ENCODE measurements around the gene PFKFB1. TPM values are rescaled to one million over a fixed set of nuclear protein-coding genes. Genes with fewer than 3 reads are reported as not detected.

The PFKFB1 gene
- total RNA-seq, 1 donor: not detected

GRCh38 chrX:54921427-54922021 is 72.5 kb downstream of the PFKFB1 start:
- peak overlapping the region; percentile 82 for H3K4me2 ChIP-seq (ENCODE audit: insufficient read depth, low read length)
- H3K4me3 ChIP-seq (ENCODE audit: insufficient read depth, low read length): peak overlapping the region; percentile 80
- peaks cover 5% of the 10 kb centered on the region for H3K36me3 ChIP-seq (ENCODE audit: insufficient read depth, low read length)
- no peaks in the 10 kb centered on the region for H4K20me1 ChIP-seq (ENCODE audit: insufficient read depth, low read length)
- H2AFZ ChIP-seq (ENCODE audit: low read length): peak overlapping the region; percentile 78
- no peaks in the 10 kb centered on the region for H3K4me1 ChIP-seq (ENCODE audit: insufficient read depth, low read length)
- TF ChIP-seq, protein P1, sequence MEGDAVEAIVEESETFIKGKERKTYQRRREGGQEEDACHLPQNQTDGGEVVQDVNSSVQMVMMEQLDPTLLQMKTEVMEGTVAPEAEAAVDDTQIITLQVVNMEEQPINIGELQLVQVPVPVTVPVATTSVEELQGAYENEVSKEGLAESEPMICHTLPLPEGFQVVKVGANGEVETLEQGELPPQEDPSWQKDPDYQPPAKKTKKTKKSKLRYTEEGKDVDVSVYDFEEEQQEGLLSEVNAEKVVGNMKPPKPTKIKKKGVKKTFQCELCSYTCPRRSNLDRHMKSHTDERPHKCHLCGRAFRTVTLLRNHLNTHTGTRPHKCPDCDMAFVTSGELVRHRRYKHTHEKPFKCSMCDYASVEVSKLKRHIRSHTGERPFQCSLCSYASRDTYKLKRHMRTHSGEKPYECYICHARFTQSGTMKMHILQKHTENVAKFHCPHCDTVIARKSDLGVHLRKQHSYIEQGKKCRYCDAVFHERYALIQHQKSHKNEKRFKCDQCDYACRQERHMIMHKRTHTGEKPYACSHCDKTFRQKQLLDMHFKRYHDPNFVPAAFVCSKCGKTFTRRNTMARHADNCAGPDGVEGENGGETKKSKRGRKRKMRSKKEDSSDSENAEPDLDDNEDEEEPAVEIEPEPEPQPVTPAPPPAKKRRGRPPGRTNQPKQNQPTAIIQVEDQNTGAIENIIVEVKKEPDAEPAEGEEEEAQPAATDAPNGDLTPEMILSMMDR (IDR thresholded peaks at IDR 0.05; ENCODE audit: extremely low read depth, low read depth, low read length): no peak
- H3K27ac ChIP-seq (ENCODE audit: low read depth, low read length): no peak overlapping the region
- DNase-seq (ENCODE audit: insufficient read length, low spot score, missing footprints): peak; percentile 79
- no peaks in the 10 kb centered on the region for H3K79me2 ChIP-seq (ENCODE audit: insufficient read depth, low read length)
- H3K27me3 ChIP-seq (ENCODE audit: insufficient read depth, low read length): no peaks in the 10 kb centered on the region
- no peaks in the 10 kb centered on the region for H3K9me3 ChIP-seq (ENCODE audit: low read depth, low read length)

DNA sequence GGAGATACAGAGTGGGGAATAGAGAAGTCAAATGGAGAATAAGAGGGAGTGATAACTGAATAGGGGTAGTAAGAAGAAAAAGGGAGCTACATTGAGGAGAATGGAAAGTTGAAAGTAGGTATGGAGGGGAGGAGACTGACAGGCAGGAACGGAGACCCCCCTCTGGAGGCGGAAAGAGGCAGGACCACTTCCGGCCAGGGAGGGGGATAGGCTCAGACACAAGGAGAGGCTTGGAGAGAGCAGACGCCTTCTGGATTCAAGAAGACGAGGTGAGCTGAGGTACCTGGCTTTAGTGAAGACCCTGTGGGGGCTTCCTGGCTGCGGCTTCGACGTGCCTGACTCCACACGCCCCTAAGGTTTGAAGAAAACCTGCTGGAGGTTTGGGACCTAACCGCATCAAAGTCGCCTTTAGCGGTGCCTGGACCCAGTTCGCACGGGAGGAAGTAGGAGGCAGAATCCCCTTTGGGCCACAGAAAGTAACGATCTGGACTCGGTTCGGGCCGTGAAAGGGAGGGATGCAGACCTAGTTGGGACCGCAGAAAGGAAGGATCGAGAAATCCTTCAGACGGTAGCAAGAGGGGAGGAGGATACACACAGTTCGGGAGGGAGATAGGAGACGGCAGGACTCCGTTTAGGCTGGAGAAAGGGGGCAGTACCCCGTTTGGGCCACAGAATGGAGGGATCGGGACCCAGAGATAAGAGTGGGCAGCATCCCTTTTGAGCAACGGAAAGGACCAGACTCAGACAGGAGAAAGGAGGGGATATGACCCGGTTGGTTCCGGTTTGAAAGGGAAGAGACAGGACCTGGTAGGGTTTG is 73.2 kb downstream of the PFKFB1 start, which contains the start of gene TRO:
TSS of gene TRO (plus strand) at position 215 of the 817 bp plus-strand sequence. CDS start 1,423 bp downstream, outside the sequence.
- Histone ChIP-seq H4K20me1 (ENCODE audit: insufficient read depth, low read length) (no peaks in the 10 kb centered on the region), H3K27ac (ENCODE audit: low read depth, low read length) (no peak within 1 kb of the TSS), H3K36me3 (ENCODE audit: insufficient read depth, low read length) (peaks cover 5% of the 10 kb centered on the region), H3K27me3 (ENCODE audit: insufficient read depth, low read length) (no peaks in the 10 kb centered on the region), H3K4me1 (ENCODE audit: insufficient read depth, low read length) (no peaks in the 10 kb centered on the region), H3K4me3 (ENCODE audit: insufficient read depth, low read length) (peak within 1 kb of the TSS; percentile 80), H3K4me2 (ENCODE audit: insufficient read depth, low read length) (peak within 1 kb of the TSS; percentile 82), H3K9me3 (ENCODE audit: low read depth, low read length) (no peaks in the 10 kb centered on the region), H3K79me2 (ENCODE audit: insufficient read depth, low read length) (no peaks in the 10 kb centered on the region), H2AFZ (ENCODE audit: low read length) (peak within 1 kb of the TSS; percentile 78)
- TF ChIP-seq, protein P1 (IDR thresholded peaks at IDR 0.05; ENCODE audit: extremely low read depth, low read depth, low read length): no peak
- DNase-seq (ENCODE audit: insufficient read length, low spot score, missing footprints): peak; percentile 54

DNA sequence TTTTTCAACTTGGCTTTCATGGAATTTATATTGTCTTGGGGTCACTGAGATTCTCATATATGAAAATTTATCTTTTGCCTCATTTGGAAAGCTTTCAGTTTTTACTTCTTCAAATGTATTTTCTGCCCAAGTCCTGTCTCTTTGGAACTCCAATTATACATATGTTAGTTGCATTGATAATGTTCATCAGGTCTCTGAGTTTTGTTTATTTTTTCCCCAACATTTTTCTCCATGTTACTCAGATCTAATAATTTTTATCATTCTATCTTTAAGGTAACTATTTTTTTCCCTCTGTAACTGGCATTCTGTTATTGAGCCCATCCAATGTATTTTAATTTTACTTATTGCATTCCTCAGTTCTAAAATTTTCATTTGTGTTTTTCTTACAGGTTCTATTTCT is 84.0 kb downstream of the PFKFB1 start:
- H4K20me1 ChIP-seq (ENCODE audit: insufficient read depth, low read length): no peaks in the 10 kb centered on the region
- no peak overlapping the region for H3K27ac ChIP-seq (ENCODE audit: low read depth, low read length)
- no peaks in the 10 kb centered on the region for H3K79me2 ChIP-seq (ENCODE audit: insufficient read depth, low read length)
- H3K4me1 ChIP-seq (ENCODE audit: insufficient read depth, low read length): no peaks in the 10 kb centered on the region
- no peak overlapping the region for H3K4me2 ChIP-seq (ENCODE audit: insufficient read depth, low read length)
- DNase-seq (ENCODE audit: insufficient read length, low spot score, missing footprints): no peak
- H3K4me3 ChIP-seq (ENCODE audit: insufficient read depth, low read length): no peak overlapping the region
- no peaks in the 10 kb centered on the region for H3K36me3 ChIP-seq (ENCODE audit: insufficient read depth, low read length)
- peaks cover 2% of the 10 kb centered on the region for H3K9me3 ChIP-seq (ENCODE audit: low read depth, low read length)
- H2AFZ ChIP-seq (ENCODE audit: low read length): no peak overlapping the region
- TF ChIP-seq, protein P1 (IDR thresholded peaks at IDR 0.05; ENCODE audit: extremely low read depth, low read depth, low read length): no peak
- H3K27me3 ChIP-seq (ENCODE audit: insufficient read depth, low read length): no peaks in the 10 kb centered on the region

GRCh38 chrX:54894159-54894558 is 99.8 kb downstream of the PFKFB1 start:
- no peaks in the 10 kb centered on the region for H3K79me2 ChIP-seq (ENCODE audit: insufficient read depth, low read length)
- no peaks in the 10 kb centered on the region for H3K27me3 ChIP-seq (ENCODE audit: insufficient read depth, low read length)
- H2AFZ ChIP-seq (ENCODE audit: low read length): no peak overlapping the region
- no peak overlapping the region for H3K4me2 ChIP-seq (ENCODE audit: insufficient read depth, low read length)
- no peak overlapping the region for H3K27ac ChIP-seq (ENCODE audit: low read depth, low read length)
- H3K4me3 ChIP-seq (ENCODE audit: insufficient read depth, low read length): no peak overlapping the region
- TF ChIP-seq, protein P1 (IDR thresholded peaks at IDR 0.05; ENCODE audit: extremely low read depth, low read depth, low read length): no peak
- H3K9me3 ChIP-seq (ENCODE audit: low read depth, low read length): no peaks in the 10 kb centered on the region
- no peaks in the 10 kb centered on the region for H3K36me3 ChIP-seq (ENCODE audit: insufficient read depth, low read length)
- DNase-seq (ENCODE audit: insufficient read length, low spot score, missing footprints): no peak
- H3K4me1 ChIP-seq (ENCODE audit: insufficient read depth, low read length): no peaks in the 10 kb centered on the region
- H4K20me1 ChIP-seq (ENCODE audit: insufficient read depth, low read length): no peaks in the 10 kb centered on the region
